Astrocyte of the cerebellum (primary cell): ENCODE data around the gene DHX38.

Experiments used
- DNase-seq: peaks from one replicate; pipeline ENCODE4 v3.0.0-alpha.2; 2011; ENCODE audit warnings: low read depth
- H3K4me3 ChIP-seq: 2 replicates; pipeline ENCODE4 v1.5.1; 2011; ENCODE audit warnings: mild to moderate bottlenecking, low read depth, low read length, moderate library complexity
- in situ Hi-C: cut with HindIII; loops from 2 replicates; pipeline ENCODE4 v1.10.0; 2017; ENCODE audit warnings: low sequenced_read_pairs
- TF ChIP-seq, protein P1 (sequence below): IDR thresholded peaks from 2 replicates; pipeline ENCODE4 v1.5.1; 2012; ENCODE audit warnings: low read length, low read depth, moderate library complexity, mild to moderate bottlenecking; ENCODE audit errors: missing control alignments

DHX38 gene

DNA sequence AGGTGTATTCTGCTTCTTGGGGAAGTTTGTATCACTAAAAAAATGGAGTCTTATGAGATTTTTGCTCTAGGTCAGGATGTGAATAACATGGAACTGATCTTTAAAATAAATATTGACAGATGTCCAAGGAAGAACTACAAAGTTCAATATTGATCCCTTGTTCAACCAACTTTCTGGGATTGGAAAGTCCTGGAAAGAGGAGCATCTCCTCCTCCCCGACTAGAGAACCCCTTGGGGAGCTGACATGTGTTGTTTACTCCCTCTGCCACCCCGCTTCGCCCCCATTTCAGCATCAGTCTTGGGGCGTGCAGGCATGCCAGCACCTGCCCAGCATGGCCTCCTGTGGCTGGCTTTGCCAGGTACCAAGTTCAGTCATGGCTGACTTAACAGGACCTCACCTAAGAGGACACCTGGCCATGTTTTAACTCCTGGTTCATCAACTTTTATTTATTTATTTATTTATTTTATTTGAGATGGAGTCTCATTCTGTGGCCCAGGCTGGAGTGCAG lies 44.5 kb downstream of the DHX38 start:
- H3K4me3 ChIP-seq, result no peak overlapping the region
- TF ChIP-seq, protein P1, sequence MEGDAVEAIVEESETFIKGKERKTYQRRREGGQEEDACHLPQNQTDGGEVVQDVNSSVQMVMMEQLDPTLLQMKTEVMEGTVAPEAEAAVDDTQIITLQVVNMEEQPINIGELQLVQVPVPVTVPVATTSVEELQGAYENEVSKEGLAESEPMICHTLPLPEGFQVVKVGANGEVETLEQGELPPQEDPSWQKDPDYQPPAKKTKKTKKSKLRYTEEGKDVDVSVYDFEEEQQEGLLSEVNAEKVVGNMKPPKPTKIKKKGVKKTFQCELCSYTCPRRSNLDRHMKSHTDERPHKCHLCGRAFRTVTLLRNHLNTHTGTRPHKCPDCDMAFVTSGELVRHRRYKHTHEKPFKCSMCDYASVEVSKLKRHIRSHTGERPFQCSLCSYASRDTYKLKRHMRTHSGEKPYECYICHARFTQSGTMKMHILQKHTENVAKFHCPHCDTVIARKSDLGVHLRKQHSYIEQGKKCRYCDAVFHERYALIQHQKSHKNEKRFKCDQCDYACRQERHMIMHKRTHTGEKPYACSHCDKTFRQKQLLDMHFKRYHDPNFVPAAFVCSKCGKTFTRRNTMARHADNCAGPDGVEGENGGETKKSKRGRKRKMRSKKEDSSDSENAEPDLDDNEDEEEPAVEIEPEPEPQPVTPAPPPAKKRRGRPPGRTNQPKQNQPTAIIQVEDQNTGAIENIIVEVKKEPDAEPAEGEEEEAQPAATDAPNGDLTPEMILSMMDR, result no peak
- in situ Hi-C loops, result no loop called here
- DNase-seq, result no peak

DNA sequence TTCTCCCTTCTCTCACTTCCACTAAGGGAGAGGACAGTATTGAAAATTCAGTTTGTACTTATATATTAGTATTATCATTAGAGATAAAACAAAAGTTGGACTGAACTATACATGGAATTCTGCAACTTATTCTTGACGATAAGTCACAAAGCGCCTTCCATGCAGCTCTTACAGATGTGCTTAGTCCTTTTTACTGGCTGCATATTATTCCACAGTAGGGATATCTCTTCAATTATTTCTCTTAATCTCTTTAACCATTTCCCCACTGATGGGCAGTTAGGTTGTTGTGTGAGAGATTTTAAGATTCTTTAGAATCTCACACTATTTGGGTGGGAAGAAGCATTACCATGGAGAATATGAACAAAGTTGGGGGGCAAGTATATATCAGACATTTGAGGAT lies 46.3 kb downstream of the DHX38 start:
- no peak for DNase-seq
- in situ Hi-C loops, result no loop called here
- TF ChIP-seq, protein P1, result no peak
- no peak overlapping the region for H3K4me3 ChIP-seq

DNA sequence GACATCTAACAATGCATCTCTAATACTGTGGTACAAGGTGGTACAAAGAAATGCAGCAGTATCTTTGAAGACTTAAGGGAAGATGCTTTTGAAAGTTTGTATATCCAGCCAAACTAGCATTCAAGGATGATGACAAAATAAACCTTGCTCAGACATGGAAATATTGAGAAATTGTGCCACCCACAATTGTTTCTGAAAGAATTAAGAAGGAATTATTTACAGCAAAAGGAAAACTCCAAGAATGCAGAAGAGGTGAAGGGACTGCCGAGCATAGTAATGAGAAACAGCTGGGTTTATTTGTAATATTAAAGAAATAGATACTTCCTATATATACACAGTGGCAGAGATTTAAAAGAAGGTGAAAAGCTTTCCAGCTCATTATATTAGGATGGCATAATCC lies 48.8 kb downstream of the DHX38 start:
- no peak for DNase-seq
- in situ Hi-C loops, result no loop called here
- H3K4me3 ChIP-seq, result no peak overlapping the region
- TF ChIP-seq, protein P1, result no peak

DNA sequence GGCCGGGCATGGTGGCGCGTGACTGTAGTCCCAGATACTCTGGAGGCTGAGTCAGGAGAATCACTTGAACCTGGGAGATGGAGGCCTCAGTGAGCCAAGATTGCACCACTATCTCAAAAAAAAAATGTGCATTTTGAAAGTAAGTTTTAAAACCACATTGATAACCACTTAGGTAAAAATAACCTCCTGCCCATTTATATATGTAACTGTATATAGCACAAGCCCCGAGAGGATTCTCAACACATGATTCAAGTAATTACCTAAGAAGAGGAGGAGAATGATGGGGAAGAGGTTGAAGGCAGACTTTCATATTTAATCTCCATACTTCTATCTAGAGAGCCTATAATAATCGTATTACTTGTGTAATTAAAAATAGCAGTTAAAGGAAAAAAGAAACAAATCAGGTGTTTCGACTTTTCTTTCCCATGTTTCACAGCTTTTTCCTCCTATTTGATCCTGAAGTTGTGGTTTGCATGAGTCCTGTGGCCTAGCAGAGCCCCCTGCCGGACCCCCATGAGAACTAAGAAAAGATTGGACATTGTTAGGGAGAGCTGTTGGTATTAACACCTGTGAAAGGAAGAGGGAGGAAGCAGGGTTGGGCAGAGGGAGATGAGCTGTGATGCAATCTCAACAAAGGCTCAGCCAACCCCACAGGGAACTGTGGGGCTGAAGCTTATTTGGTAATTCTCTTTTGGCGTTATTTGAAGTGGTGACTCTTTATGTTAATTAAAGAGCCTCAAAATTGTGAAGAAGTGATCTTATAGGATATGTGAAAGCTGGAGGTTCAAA lies 56.2 kb downstream of the DHX38 start:
- H3K4me3 ChIP-seq, result no peak overlapping the region
- in situ Hi-C loops, result no loop called here
- DNase-seq, result no peak
- TF ChIP-seq, protein P1, result no peak

DNA sequence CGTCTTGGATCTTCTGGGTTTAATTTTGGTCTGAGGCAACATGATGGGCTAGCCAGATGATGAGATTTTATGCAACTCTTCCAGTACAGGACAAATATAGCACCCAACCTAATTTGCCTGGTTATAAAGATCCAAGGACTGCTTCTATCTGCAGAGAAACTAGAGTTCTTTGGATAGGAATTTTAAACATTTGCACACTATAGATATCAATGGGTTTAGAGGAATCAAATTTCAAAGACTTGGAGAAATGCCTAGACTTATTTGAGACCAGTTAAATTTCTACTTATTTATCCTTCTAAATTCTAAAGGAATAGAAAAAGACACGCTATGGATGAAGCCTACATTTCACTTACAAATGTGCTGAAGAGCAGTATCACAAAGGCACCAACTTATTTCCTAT lies 65.7 kb downstream of the DHX38 start:
- no peak for DNase-seq
- TF ChIP-seq, protein P1, result no peak
- in situ Hi-C loops, result no loop called here

DNA sequence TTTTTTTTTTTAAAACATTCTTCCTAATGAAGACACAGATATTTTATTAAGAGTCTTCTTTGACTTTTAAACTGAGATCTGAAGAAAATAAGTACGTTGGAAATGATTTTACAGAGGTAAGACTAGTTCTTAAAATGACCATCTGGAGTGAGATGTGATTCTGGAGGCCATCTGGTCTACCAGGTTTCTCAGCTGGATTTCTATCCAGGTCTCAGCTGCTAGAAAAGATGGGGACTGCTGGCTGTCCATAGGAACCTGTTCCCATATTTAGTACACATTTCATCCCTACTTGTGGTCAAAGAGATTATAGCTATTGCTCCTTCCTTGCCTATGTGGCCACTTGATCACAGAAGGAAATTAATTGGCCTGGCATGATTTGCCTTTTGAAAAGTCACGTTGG lies 66.2 kb downstream of the DHX38 start:
- DNase-seq, result no peak

More for the DNA sequence above, 65.7 kb downstream of the DHX38 start:
- H3K4me3 ChIP-seq, result no peak overlapping the region

More for the DNA sequence above, 66.2 kb downstream of the DHX38 start:
- in situ Hi-C loops, result no loop called here
- TF ChIP-seq, protein P1, result no peak
- no peak overlapping the region for H3K4me3 ChIP-seq
